Skin of body (tissue), 2 donors: Measurements from ENCODE around the gene ZBTB20. TPM values are rescaled to one million over a fixed set of nuclear protein-coding genes. Genes with fewer than 3 reads are reported as not detected.

Source experiments
- DNase-seq: peaks from one replicate; lab custom pipeline; 2025; lab: John Stamatoyannopoulos, UW
- total RNA-seq: library from RNA; depleted of rRNA; stranded (reverse); fragments of >200 nt; gene quantifications from one replicate; pipeline ENCODE4 v1.2.3, GENCODE V29; 2014

Gene ZBTB20
- total RNA-seq, 1 donor from 2014 or later: 45.8 TPM

GRCh38 chr3:114634635-114635034, 512.5 kb downstream of the ZBTB20 start:
- no peak for DNase-seq

GRCh38 chr3:114632757-114633424, 514.2 kb downstream of the ZBTB20 start:
- DNase-seq: no peak

GRCh38 chr3:114627770-114628169, 519.3 kb downstream of the ZBTB20 start:
- DNase-seq: peak; percentile 63

- no peak for DNase-seq
These were observed 520.3 kb downstream of the ZBTB20 start for GRCh38 chr3:114626751-114627150.

- peak; percentile 66 for DNase-seq
These were observed 522.4 kb downstream of the ZBTB20 start for GRCh38 chr3:114624571-114625181.

- DNase-seq: peak; percentile 45
These were observed 523.0 kb downstream of the ZBTB20 start for GRCh38 chr3:114624047-114624445.

GRCh38 chr3:114623420-114624046, 523.6 kb downstream of the ZBTB20 start:
- DNase-seq: no peak

- DNase-seq: no peak
These were observed 525.1 kb downstream of the ZBTB20 start for GRCh38 chr3:114622001-114622400.

GRCh38 chr3:114619771-114620170, 527.3 kb downstream of the ZBTB20 start:
- no peak for DNase-seq

- no peak for DNase-seq
These were observed 531.5 kb downstream of the ZBTB20 start for GRCh38 chr3:114615523-114616085.

GRCh38 chr3:114609973-114610630, 537.0 kb downstream of the ZBTB20 start:
- DNase-seq: no peak

GRCh38 chr3:114608293-114608692, 538.8 kb downstream of the ZBTB20 start:
- DNase-seq: no peak

- DNase-seq: no peak
These were observed 540.8 kb downstream of the ZBTB20 start for GRCh38 chr3:114606336-114606735.

GRCh38 chr3:114600571-114600970, 546.5 kb downstream of the ZBTB20 start:
- no peak for DNase-seq

GRCh38 chr3:114597871-114598270, 549.2 kb downstream of the ZBTB20 start:
- peak; percentile 1 for DNase-seq

GRCh38 chr3:114597012-114597411, 550.1 kb downstream of the ZBTB20 start:
- DNase-seq: no peak

- DNase-seq: no peak
These were observed 550.9 kb downstream of the ZBTB20 start for GRCh38 chr3:114596147-114596546.

GRCh38 chr3:114595522-114596028, 551.5 kb downstream of the ZBTB20 start:
- DNase-seq: no peak

GRCh38 chr3:114590309-114591047, 556.6 kb downstream of the ZBTB20 start:
- no peak for DNase-seq

GRCh38 chr3:114587986-114588385, 559.1 kb downstream of the ZBTB20 start:
- DNase-seq: no peak

GRCh38 chr3:114586119-114586518, 561.0 kb downstream of the ZBTB20 start:
- DNase-seq: no peak
